GM23338 (cell line): ENCODE data around the gene NFIC. TPM values are rescaled to one million over a fixed set of nuclear protein-coding genes. Genes with fewer than 3 reads are reported as not detected.

Experiments
- ATAC-seq: fragments of 200-7000 bp; cut with Tn5 transposase; 3 replicates; pipeline ENCODE4 v1.9.1; 2020
- DNase-seq: peaks from one replicate; pipeline ENCODE4 v3.0.0-alpha.2; 2015; ENCODE audit warnings: low spot score
- H2AFZ ChIP-seq: fragments of 200-600 bp; sonication (generic); 2 replicates; pipeline ENCODE4 v1.8.0; 2016; ENCODE audit warnings: antibody characterized with exemption, mild to moderate bottlenecking, moderate library complexity
- H3F3A ChIP-seq: fragments of 200-600 bp; sonication (generic); replicated peaks from 2 replicates; pipeline ENCODE4 v1.8.0; 2017; ENCODE audit warnings: antibody characterized with exemption, mixed run types, low read depth
- H3K27ac ChIP-seq: fragments of 200-600 bp; sonication (generic); 2 replicates; pipeline ENCODE4 v1.6.1; 2016; ENCODE audit warnings: low read depth
- H3K27me3 ChIP-seq: fragments of 200-600 bp; sonication (generic); 2 replicates; pipeline ENCODE4 v1.8.0; 2016; ENCODE audit warnings: mild to moderate bottlenecking, mixed run types, moderate library complexity; ENCODE audit not compliant: insufficient read depth
- H3K36me3 ChIP-seq: fragments of 200-600 bp; sonication (generic); 2 replicates; pipeline ENCODE4 v1.8.0; 2016; ENCODE audit warnings: mild to moderate bottlenecking; ENCODE audit not compliant: insufficient read depth
- H3K4me1 ChIP-seq: fragments of 200-600 bp; sonication (generic); 2 replicates; pipeline ENCODE4 v1.8.0; 2016; ENCODE audit warnings: mild to moderate bottlenecking, moderate library complexity; ENCODE audit not compliant: insufficient read depth
- H3K4me2 ChIP-seq: fragments of 200-600 bp; sonication (generic); 2 replicates; pipeline ENCODE4 v1.7.1; 2017; ENCODE audit warnings: mixed run types
- H3K4me3 ChIP-seq: fragments of 200-600 bp; sonication (generic); 2 replicates; pipeline ENCODE4 v1.6.1; 2016; ENCODE audit warnings: mixed run types
- H3K79me2 ChIP-seq: fragments of 200-600 bp; sonication (generic); replicated peaks from 2 replicates; pipeline ENCODE4 v1.8.0; 2017; ENCODE audit warnings: mild to moderate bottlenecking; ENCODE audit not compliant: insufficient read depth
- H3K9me2 ChIP-seq: fragments of 200-600 bp; sonication (generic); 2 replicates; pipeline ENCODE4 v1.8.0; 2017; ENCODE audit not compliant: insufficient read depth
- H4K20me1 ChIP-seq: fragments of 200-600 bp; sonication (generic); replicated peaks from 2 replicates; pipeline ENCODE4 v1.8.0; 2017; ENCODE audit warnings: mild to moderate bottlenecking; ENCODE audit not compliant: insufficient read depth
- H3K27ac Mint-ChIP-seq: 2 replicates; pipeline ENCODE4 v1.8.0; 2020; ENCODE audit warnings: inconsistent platforms, mild to moderate bottlenecking, moderate library complexity, mixed read lengths
- H3K27me3 Mint-ChIP-seq: 3 replicates; pipeline ENCODE4 v1.8.0; 2022; ENCODE audit warnings: low read depth, mild to moderate bottlenecking, moderate library complexity, mixed read lengths, inconsistent platforms; ENCODE audit not compliant: insufficient read depth, poor library complexity
- H3K36me3 Mint-ChIP-seq: 3 replicates; pipeline ENCODE4 v1.8.0; 2021; ENCODE audit warnings: low read depth, mild to moderate bottlenecking, inconsistent platforms, moderate library complexity, mixed read lengths
- H3K4me1 Mint-ChIP-seq: 3 replicates; pipeline ENCODE4 v1.8.0; 2020; ENCODE audit warnings: mild to moderate bottlenecking, inconsistent platforms, mixed read lengths
- H3K4me3 Mint-ChIP-seq: 3 replicates; pipeline ENCODE4 v1.8.0; 2021; ENCODE audit warnings: moderate library complexity, mild to moderate bottlenecking, inconsistent platforms, mixed read lengths
- H3K9me3 Mint-ChIP-seq: 3 replicates; pipeline ENCODE4 v1.8.0; 2020; ENCODE audit warnings: moderate library complexity, mild to moderate bottlenecking, inconsistent platforms, mixed read lengths
- CREB1 ChIP-seq: fragments of 250-450 bp; sonication (Bioruptor Pico); IDR thresholded peaks from 2 replicates; pipeline ENCODE4 v1.5.0; 2020; ENCODE audit warnings: low read depth, mild to moderate bottlenecking, moderate library complexity
- CTCF ChIP-seq, 2 experiments: fragments of 200-600 bp in 1 of 2; sonication (generic) in 1 of 2; conservative IDR thresholded peaks; 2 replicates each; pipeline versions ENCODE4 v1.5.1 to v1.6.1; 2016 to 2017; ENCODE audit warnings: antibody characterized with exemption in 2 of 2, low read depth in 2 of 2, mild to moderate bottlenecking in 2 of 2, moderate library complexity in 1 of 2
- EZH2phosphoT487 ChIP-seq: fragments of 200-600 bp; sonication (generic); IDR thresholded peaks from one replicate; pipeline ENCODE4 v1.8.1; 2018; ENCODE audit warnings: antibody characterized with exemption; ENCODE audit not compliant: unreplicated experiment
- NANOG ChIP-seq: IDR thresholded peaks from 2 replicates; pipeline ENCODE4 v1.6.1; 2016; ENCODE audit warnings: antibody characterized with exemption, borderline replicate concordance
- POLR2AphosphoS5 ChIP-seq: IDR thresholded peaks from 2 replicates; pipeline ENCODE4 v1.6.1; 2016; ENCODE audit warnings: antibody characterized with exemption, low read depth
- REST ChIP-seq: IDR thresholded peaks from one replicate; pipeline ENCODE4 v1.6.1; 2018; ENCODE audit warnings: antibody characterized with exemption; ENCODE audit not compliant: unreplicated experiment
- STAT1 ChIP-seq: IDR thresholded peaks from one replicate; pipeline ENCODE4 v1.6.1; 2016; ENCODE audit warnings: antibody characterized with exemption; ENCODE audit not compliant: unreplicated experiment
- ZNF114 ChIP-seq: fragments of 250-450 bp; sonication (Bioruptor Pico); IDR thresholded peaks from 2 replicates; pipeline ENCODE4 v1.5.0; 2020; ENCODE audit warnings: mild to moderate bottlenecking, moderate library complexity
- ZNF331 ChIP-seq: fragments of 250-450 bp; sonication (Bioruptor Pico); IDR thresholded peaks from 2 replicates; pipeline ENCODE4 v1.5.0; 2020; ENCODE audit warnings: low read depth, mild to moderate bottlenecking, moderate library complexity
- ZNF462 ChIP-seq: fragments of 250-450 bp; sonication (Bioruptor Pico); IDR thresholded peaks from 2 replicates; pipeline ENCODE4 v1.5.0; 2020; ENCODE audit warnings: mild to moderate bottlenecking, moderate library complexity
- polyA plus RNA-seq: library from polyadenylated mRNA; unstranded; fragments of >200 nt; fragmentation: Nextera tagmentation; extraction: Ambion mirVana; gene quantifications from 2 replicates; pipeline ENCODE4 v1.2.1, GENCODE V29; 2016
- total RNA-seq: library from RNA; depleted of rRNA; stranded (reverse); fragments of >200 nt; shearing (Covaris generic); gene quantifications from 2 replicates; pipeline ENCODE4 v1.2.3, GENCODE V29; 2014

Gene NFIC
- total and polyA plus RNA-seq, 2 experiments from 2014 or later, result 1.3 to 5.3 TPM

- TF ChIP-seq POLR2AphosphoS5, result no peak
- no peak for TF ChIP-seq CREB1 (CRISPR knock-in tag)
- no peak for TF ChIP-seq CTCF (conservative IDR thresholded peaks at IDR 0.05; ENCODE audit: low read depth in 2 of 2)
- TF ChIP-seq ZNF331, result no peak
Observed at GRCh38 chr19:3335431-3336350, 30.7 kb upstream of the NFIC start (continued).

- DNase-seq, result no peak
- ATAC-seq, result no peak
- Mint-ChIP-seq H3K4me1 (no peaks in the 10 kb centered on the region), H3K27ac (no peak overlapping the region), H3K4me3 (no peak overlapping the region), H3K27me3 (peaks cover 3% of the 10 kb centered on the region), H3K9me3 (peaks cover 7% of the 10 kb centered on the region), H3K36me3 (no peaks in the 10 kb centered on the region)
- no peaks in the 10 kb centered on the region for H3K36me3 ChIP-seq
- no peaks in the 10 kb centered on the region for H3K4me1 ChIP-seq
- no peak overlapping the region for H3K4me3 ChIP-seq
- no peak overlapping the region for H3K27ac ChIP-seq
- no peaks in the 10 kb centered on the region for H4K20me1 ChIP-seq
- no peak overlapping the region for H2AFZ ChIP-seq
- H3K9me2 ChIP-seq, result no peaks in the 10 kb centered on the region
- H3K27me3 ChIP-seq, result no peaks in the 10 kb centered on the region
- H3K4me2 ChIP-seq, result no peak overlapping the region
- H3K79me2 ChIP-seq, result no peaks in the 10 kb centered on the region
- H3F3A ChIP-seq, result no peaks in the 10 kb centered on the region
- no peak for TF ChIP-seq REST
- TF ChIP-seq ZNF114, result no peak
- no peak for TF ChIP-seq EZH2phosphoT487
- no peak for TF ChIP-seq STAT1
- TF ChIP-seq POLR2AphosphoS5, result no peak
- TF ChIP-seq ZNF331, result no peak
- no peak for TF ChIP-seq ZNF462 (CRISPR knock-in tag)
- no peak for TF ChIP-seq CTCF (conservative IDR thresholded peaks at IDR 0.05; ENCODE audit: low read depth in 2 of 2)
- TF ChIP-seq NANOG, result no peak
Observed at GRCh38 chr19:3336351-3336679, 30.1 kb upstream of the NFIC start.
